ENCODE measurements around the gene ZIC5.

Gene ZIC5

GRCh38 chr13:99935772-99936171, 35.8 kb downstream of the ZIC5 start:
- no peak for DNase-seq (ENCODE audit: low read depth in 2 of 2)

GRCh38 chr13:99932912-99933311, 38.7 kb downstream of the ZIC5 start:
- DNase-seq (ENCODE audit: low read depth in 2 of 2): no peak

GRCh38 chr13:99930925-99931324, 40.6 kb downstream of the ZIC5 start:
- DNase-seq (ENCODE audit: low read depth in 2 of 2): no peak

DNA sequence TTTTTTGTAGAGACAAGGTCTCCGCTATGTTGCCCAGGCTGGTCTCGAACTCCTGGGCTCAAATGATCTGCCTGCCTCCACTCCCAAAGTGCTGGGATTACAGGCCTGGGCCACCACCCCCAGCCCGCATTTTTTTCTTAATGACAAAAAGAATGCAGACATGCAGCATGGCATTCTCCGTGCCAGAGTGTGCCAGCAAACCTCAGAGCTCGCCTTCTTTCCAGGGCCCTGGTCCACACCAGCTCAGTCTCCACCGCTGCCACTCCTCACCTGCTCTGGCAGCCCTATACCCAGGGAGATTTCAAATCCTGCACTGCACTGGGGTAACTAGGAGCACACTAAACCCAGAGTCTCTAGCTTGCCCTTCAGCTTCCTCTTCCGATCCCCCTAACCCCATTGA, 41.7 kb downstream of the ZIC5 start:
- DNase-seq (ENCODE audit: low read depth in 2 of 2): no peak

DNA sequence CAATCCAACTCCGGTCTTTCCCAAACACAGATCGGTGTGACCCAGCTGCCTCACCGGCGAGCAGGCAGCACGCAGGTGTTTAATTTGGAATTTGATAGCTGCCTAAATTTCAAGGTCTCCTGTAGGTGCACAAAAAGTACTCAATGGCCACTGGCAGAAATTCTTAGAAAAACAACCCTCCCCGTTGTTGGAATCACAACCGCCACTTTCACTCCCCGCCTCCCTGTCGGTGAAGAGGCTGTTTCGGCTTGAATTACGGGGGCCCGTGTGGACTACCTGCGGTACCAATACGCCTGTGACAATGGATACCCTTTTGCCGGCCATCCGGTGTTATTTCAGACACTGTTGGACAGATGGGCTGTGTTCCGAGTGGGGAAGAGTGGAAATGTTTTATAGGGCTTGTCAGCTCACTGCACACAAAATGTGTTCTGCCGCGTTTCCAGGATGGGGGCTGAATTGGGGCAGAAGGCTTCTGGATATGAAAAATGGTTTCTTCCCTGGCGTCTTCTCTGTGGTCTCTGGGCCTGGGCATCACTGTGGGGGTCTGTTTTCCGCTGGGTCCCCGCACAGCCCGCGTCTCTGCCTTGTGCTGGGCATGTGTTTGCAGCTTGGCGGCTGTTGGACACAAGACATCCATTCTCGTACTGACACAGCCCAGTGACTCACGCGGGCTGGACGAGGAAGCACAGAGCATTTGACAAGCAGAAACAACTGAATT, 45.4 kb downstream of the ZIC5 start:
- no peak for DNase-seq (ENCODE audit: low read depth in 2 of 2)

- no peak for DNase-seq (ENCODE audit: low read depth in 2 of 2)
Measured at GRCh38 chr13:99923877-99924582, 47.5 kb downstream of the ZIC5 start.

GRCh38 chr13:99922631-99923404, 48.7 kb downstream of the ZIC5 start:
- no peak for DNase-seq (ENCODE audit: low read depth in 2 of 2)

DNA sequence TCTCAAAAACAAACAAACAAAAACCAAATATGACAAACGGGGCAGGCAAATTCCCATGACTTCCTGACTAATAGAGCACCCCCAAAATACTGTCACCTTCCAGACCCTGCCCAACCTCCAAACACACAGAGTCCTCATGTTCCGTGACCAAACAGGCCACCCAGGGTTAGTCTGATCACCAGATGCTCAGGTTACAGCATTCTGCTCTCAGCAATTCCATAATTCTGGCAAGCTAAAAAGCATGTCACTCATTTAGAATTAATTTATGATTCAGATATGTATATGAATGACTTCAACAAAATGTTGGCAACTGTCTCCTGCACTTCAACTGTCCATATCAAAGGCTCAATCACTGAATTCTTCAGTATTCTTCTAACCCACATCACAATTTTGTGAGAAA, 52.4 kb downstream of the ZIC5 start:
- no peak for DNase-seq (ENCODE audit: low read depth in 2 of 2)

DNA sequence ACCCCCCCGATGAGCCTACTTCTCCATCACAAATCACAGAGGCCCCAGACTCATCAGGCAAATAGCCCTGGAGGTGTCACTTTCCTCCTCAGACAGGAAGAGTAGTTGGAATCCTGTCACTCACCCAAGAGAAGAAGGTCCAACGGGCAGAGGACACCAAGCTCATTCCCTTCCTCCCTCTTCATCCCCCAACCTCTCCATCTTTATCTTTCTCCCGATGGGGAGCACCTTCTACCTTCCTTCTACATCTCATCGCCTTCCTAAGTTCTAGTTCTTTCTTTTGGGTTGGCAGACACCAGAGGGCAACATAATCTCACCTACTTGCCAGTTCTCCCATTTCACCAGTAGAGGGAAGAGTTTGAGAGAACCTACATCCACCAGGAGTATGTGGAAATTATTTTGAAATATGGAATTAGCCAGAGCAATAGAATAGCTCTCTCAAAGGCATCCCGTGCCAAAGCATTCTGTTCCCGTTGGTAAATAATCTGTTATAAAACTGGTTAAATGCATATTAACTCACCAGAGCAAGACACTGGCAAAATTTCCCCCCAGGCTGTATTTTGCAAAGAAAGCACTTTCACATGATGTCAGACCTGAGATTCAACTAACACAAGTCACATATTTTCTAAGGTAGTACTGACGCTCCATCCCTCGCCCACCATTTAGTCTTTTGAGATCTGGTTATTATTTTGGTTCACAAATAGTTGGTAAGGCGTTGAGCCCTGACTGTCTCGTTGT, 55.0 kb downstream of the ZIC5 start:
- DNase-seq (ENCODE audit: low read depth in 2 of 2): no peak

DNA sequence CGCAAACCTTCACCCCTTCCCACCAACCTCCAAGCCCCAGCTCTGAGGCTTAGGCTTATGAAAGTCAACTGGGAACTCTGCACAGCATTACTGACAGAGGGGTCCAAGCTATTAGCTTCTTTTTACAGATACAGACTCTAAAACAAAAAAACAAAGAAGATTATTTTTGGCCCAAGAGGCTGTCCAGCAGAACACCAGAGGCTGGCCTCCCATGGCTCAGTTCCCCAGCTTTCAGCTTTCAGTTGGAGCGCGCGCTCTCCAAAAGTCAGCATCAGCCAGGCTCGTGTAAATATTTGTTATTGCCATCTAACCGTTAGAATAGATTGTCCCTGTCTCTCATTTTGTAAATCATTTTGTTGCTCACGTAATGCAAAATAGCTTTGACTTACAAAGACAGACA, 58.4 kb downstream of the ZIC5 start:
- DNase-seq (ENCODE audit: low read depth in 2 of 2): no peak
